GM18505 (cell line): ENCODE results near the gene LCE1B.

Experiments used
- ATAC-seq: cut with Tn5 transposase; IDR thresholded peaks from one replicate; pipeline ENCODE4 v1.9.1; 2021; ENCODE audit not compliant: unreplicated experiment
- POLR2A ChIP-seq: IDR thresholded peaks from 4 replicates; pipeline ENCODE4 v1.6.1; 2011; ENCODE audit warnings: borderline replicate concordance; ENCODE audit not compliant: insufficient read depth, insufficient read length; ENCODE audit errors: extremely low read depth

LCE1B gene

DNA sequence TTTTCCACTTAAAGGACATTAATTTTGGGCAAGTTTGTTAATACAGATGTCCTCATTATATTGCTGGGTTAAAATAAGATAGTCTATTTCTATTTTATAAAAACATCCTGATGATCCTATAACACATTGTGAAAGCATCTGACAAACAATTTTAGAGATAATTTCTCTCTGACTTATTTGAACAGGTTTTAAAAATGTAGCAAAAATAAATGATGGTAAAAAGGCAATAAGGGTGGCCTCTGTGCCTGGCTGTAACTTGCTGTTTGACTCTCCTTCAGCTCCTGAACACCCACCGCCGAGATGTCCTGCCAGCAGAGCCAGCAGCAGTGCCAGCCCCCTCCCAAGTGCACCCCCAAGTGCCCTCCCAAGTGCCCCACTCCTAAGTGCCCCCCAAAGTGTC is 15.4 kb downstream of the LCE1B start, which contains the start of gene LCE1A:
Gene LCE1A (plus strand): TSS at position 301 of the 400 bp plus-strand sequence. CDS start 0 bp downstream, at position 301.
- TF ChIP-seq POLR2A: no peak
- no peak for ATAC-seq

DNA sequence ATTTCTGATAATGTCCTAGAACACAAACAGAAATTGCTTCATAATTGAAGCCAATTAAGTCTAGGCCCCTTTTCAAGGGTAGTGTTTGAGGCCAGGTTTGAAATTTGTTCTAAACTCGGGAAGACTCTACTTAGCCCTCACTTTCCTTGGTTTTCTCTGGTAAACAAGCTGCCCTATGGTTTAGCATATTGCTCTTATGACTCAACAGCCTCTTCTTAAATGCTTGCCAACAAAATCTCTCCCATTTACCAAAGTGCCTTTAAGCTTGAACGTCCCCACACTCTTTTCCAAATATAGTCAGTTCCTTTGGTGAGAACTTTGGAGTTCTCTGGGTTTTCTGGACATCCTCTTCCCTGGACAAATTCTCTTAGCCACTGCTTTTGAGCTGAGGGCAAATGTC is 25.1 kb downstream of the LCE1B start:
- no peak for TF ChIP-seq POLR2A
- no peak for ATAC-seq

DNA sequence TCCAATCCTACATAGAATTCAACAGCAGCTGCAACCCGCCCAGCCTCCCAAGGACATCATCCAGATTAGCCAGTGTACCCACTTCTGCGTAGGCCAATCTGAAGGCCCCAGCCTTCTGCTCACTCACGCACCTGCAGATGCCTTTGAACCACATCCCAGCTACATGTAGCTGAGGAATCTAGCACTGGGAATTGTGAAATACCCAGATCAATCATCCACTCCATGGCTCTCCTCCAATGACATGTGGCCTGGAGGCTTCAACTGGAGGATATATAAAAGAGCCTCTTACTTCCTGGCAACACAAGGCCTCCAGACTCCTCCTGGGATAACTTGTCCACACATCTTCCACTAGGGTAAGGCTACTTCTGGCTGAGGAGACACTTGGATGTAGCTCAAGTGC is 30.8 kb downstream of the LCE1B start, which contains the start of gene LCE6A:
Gene LCE6A (plus strand): TSS at position 301 of the 400 bp plus-strand sequence. CDS start 665 bp downstream, outside the sequence.
- TF ChIP-seq POLR2A: no peak
- ATAC-seq: no peak

DNA sequence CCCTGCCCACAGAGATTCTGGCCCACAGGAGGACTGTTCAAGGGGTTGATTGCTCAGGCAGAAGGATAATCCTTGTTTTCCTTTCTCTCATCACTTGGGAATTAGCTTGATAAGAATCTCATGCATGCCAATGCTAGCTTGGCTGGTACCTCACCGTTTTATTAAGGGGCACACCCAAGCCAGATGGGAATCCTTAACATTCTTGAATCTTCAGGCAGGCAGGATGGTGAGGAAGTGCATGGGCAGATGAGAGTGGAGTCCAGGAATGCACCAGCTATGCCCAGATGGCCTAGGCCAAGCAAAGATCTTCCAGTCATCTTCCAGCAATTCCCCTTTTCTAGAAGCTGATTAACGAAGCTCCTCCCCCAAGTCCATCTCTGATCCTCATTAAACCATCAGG is 43.9 kb downstream of the LCE1B start:
- ATAC-seq: no peak
- TF ChIP-seq POLR2A: no peak

DNA sequence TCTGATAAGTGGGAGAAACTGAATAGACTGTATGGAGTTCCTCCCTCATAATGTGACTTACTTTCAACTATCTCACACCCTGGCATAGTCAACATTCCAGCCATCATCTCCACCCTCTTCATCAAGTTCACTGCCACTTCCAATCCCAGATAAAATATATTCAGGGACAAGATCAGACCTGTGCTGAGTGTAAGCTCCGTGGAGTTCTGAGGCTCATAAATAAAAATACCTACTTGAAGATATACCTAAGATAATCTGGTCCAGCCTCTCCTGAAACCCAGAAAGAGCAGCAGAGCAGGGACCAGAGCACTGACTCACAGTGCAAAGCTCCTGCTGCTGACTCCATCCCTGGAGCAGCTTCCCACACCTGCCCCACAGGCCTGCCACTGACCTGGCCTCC is 46.3 kb downstream of the LCE1B start:
- ATAC-seq: no peak
- TF ChIP-seq POLR2A: no peak

DNA sequence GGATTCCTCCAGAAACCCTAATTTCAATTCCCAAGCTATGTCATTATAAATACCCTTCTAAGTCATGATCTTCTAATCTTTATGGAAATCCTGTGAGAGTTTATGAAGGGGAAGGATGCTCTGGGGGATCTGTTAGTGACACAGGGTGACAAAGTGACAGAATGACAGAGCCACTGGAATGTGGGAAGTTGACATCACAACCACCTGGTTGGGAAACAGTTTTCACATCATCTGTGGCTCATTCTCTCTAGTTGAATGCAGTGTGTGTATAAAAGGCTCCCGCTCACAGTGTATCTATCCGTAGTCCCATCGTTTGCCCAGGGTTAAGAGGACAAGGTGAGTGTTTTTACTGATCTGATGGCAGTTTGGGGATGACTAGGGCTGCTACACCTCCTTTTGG is 47.9 kb downstream of the LCE1B start, which contains the start of gene LCE7A:
Gene LCE7A (plus strand): TSS at position 301 of the 400 bp plus-strand sequence. CDS start 702 bp downstream, outside the sequence.
- no peak for ATAC-seq
- no peak for TF ChIP-seq POLR2A

DNA sequence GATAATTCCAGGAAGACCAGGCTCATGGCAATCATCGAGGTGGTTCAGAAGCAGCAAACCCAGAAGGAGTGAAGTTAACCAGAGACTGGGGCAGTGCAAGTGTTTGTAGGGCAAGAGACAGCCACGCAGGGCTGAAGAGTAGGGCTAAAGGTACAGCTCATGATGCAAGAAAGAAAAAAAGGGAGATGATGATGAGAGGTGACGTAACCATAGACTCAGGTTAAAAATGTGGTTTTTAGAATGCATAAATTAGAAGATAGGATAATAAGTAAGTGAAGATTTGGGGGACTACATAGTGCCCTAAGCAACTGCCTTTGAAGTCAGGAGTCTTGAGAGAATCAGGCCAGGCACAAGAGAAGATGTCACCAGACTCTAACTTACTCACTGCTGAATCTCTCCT is 48.4 kb downstream of the LCE1B start:
- ATAC-seq: no peak
- no peak for TF ChIP-seq POLR2A

DNA sequence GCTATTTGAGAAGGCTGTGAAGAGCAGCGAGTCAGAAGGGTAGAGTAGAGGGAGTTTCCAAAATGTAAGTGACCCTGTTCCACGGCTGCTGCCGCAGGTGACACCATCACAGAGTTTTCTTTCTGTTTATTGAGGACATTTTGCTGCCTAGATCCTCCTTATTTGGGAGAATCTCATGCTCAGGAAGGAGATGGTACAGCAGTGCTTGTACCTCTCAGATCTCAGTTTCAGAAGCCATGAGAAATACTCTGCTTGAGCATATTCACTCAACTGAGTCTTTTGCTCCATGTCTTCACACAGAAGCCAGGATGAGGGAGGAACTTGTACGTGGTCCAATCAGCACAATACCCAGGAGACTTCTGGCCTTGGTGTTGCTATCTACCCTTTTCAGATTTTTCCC is 49.6 kb downstream of the LCE1B start:
- no peak for TF ChIP-seq POLR2A
- ATAC-seq: no peak
